Measurements from ENCODE around the gene ICOS. TPM values are rescaled to one million over a fixed set of nuclear protein-coding genes. Genes with fewer than 3 reads are reported as not detected.

ICOS gene
- total RNA-seq, 1 donor from 2014 or later, result not detected

- peaks cover 3% of the 10 kb centered on the region for H3K4me1 Mint-ChIP-seq (ENCODE audit: low read depth, unreplicated experiment)
- TF ChIP-seq CTCF (IDR thresholded peaks at IDR 0.05; ENCODE audit: partially characterized antibody, unreplicated experiment), result no peak
- no peak overlapping the region for H3K27ac Mint-ChIP-seq (ENCODE audit: unreplicated experiment)
Observed at GRCh38 chr2:204010628-204011560, 74.3 kb downstream of the ICOS start.

More at GRCh38 chr2:204010628-204011560, 74.3 kb downstream of the ICOS start:
- Mint-ChIP-seq H3K27me3 (ENCODE audit: unreplicated experiment) (no peaks in the 10 kb centered on the region), H3K4me3 (ENCODE audit: unreplicated experiment) (no peak overlapping the region), H3K36me3 (ENCODE audit: unreplicated experiment) (no peaks in the 10 kb centered on the region), H3K9me3 (ENCODE audit: unreplicated experiment) (no peaks in the 10 kb centered on the region)
- no peak for DNase-seq

Other genes starting within 250 kb of the ICOS start
- not detected for gene CD28, start 230.1 kb upstream of the ICOS start, total RNA-seq (ENCODE audit: unreplicated experiment)
- not detected for gene CTLA4, start 69.0 kb upstream of the ICOS start, total RNA-seq (ENCODE audit: unreplicated experiment)

Data from glutamatergic neuron (in vitro differentiated cells).